ENCODE results near the gene NXF2.
"Not testable (repeated sequence)": the region's sequence is repeated elsewhere in the genome, so short reads cannot be mapped to it uniquely, and the experiment has no call there.

GRCh38 chrX:102216497-102216896, 30.5 kb upstream of the NXF2 start:
- not testable (repeated sequence) for TF ChIP-seq YY1 (IDR thresholded peaks at IDR 0.05; ENCODE audit: insufficient read depth, insufficient read length); ZNF274 (IDR thresholded peaks at IDR 0.05; ENCODE audit: low read depth, low read length); SUZ12 (IDR thresholded peaks at IDR 0.05; ENCODE audit: extremely low read depth, insufficient read depth, insufficient read length)

Data from NT2/D1 (cell line).